WTC11 (cell line): ENCODE results near the gene SEBOX. TPM values are rescaled to one million over a fixed set of nuclear protein-coding genes. Genes with fewer than 3 reads are reported as not detected.
A peak's percentile ranks its signal among the peaks of the same experiment; 100 is the strongest.

ENCODE experiments used
- ATAC-seq: fragments of 200-7000 bp; cut with Tn5 transposase; 2 replicates; pipeline ENCODE4 v1.10.0; 2021; ENCODE audit warnings: mild to moderate bottlenecking, moderate library complexity
- CTCF ChIA-PET: fragments of 300-600 bp; sonication (Branson Sonifier 250); formaldehyde crosslinking; loops from one replicate; lab custom pipeline; 2021; ENCODE audit warnings: antibody characterized with exemption; lab: Charles Lee
- POLR2A ChIA-PET: fragments of 350-600 bp; sonication (Branson Sonifier 250); formaldehyde crosslinking; loops from one replicate; lab custom pipeline; 2021; ENCODE audit warnings: antibody characterized with exemption; lab: Charles Lee
- DNase-seq: peaks from one replicate; pipeline ENCODE4 v3.0.0; 2021; ENCODE audit warnings: low spot score
- H3K27ac Mint-ChIP-seq: 2 replicates; pipeline ENCODE4 v1.8.0; 2021; ENCODE audit warnings: mixed read lengths
- H3K27me3 Mint-ChIP-seq: 2 replicates; pipeline ENCODE4 v1.8.0; 2021; ENCODE audit warnings: low read depth, mild to moderate bottlenecking, moderate library complexity, mixed read lengths
- H3K36me3 Mint-ChIP-seq: 2 replicates; pipeline ENCODE4 v1.8.0; 2021; ENCODE audit warnings: mixed read lengths
- H3K4me1 Mint-ChIP-seq: 2 replicates; pipeline ENCODE4 v1.8.0; 2022; ENCODE audit warnings: mixed read lengths
- H3K4me3 Mint-ChIP-seq: 2 replicates; pipeline ENCODE4 v1.8.0; 2021; ENCODE audit warnings: mild to moderate bottlenecking, moderate library complexity, mixed read lengths
- H3K9me3 Mint-ChIP-seq: 2 replicates; pipeline ENCODE4 v1.8.0; 2021; ENCODE audit warnings: mixed read lengths
- CBFB ChIP-seq: sonication (generic); formaldehyde crosslinking; IDR thresholded peaks from 2 replicates; pipeline ENCODE4 v1.8.1; 2022; ENCODE audit warnings: mild to moderate bottlenecking, low read depth, missing genetic modification reagents
- JAZF1 ChIP-seq: fragments of 250-450 bp; sonication (Bioruptor Pico); IDR thresholded peaks from 2 replicates; pipeline ENCODE4 v1.9.0; 2021; ENCODE audit warnings: moderate library complexity, mild to moderate bottlenecking, inconsistent platforms
- MYBL2 ChIP-seq: sonication (generic); formaldehyde crosslinking; IDR thresholded peaks from 2 replicates; pipeline ENCODE4 v1.8.1; 2023; ENCODE audit warnings: mild to moderate bottlenecking, moderate library complexity, missing genetic modification reagents
- SMAD4 ChIP-seq: sonication (generic); formaldehyde crosslinking; IDR thresholded peaks from 2 replicates; pipeline ENCODE4 v1.8.0; 2022; ENCODE audit warnings: mild to moderate bottlenecking, missing genetic modification reagents
- ZNF396 ChIP-seq: fragments of 250-450 bp; sonication (Bioruptor Pico); IDR thresholded peaks from 2 replicates; pipeline ENCODE4 v1.8.0; 2021; ENCODE audit warnings: mild to moderate bottlenecking, moderate library complexity, borderline replicate concordance
- ZNF671 ChIP-seq: fragments of 250-450 bp; sonication (Bioruptor Pico); IDR thresholded peaks from 2 replicates; pipeline ENCODE4 v1.8.0; 2021; ENCODE audit warnings: mild to moderate bottlenecking
- total RNA-seq: library from RNA; stranded (reverse); gene quantifications from 3 replicates; pipeline ENCODE4 v1.2.3, GENCODE V29; 2021
- TF ChIP-seq, protein P1 (sequence below): sonication (generic); formaldehyde crosslinking; IDR thresholded peaks from 2 replicates; pipeline ENCODE4 v1.8.1; 2022; ENCODE audit warnings: missing genetic modification reagents, borderline replicate concordance
- TF ChIP-seq, protein P2 (sequence below): sonication (generic); formaldehyde crosslinking; IDR thresholded peaks from 2 replicates; pipeline ENCODE4 v1.8.1; 2023; ENCODE audit warnings: mild to moderate bottlenecking, missing genetic modification reagents, borderline replicate concordance
- TF ChIP-seq, protein P3 (sequence below): sonication (generic); formaldehyde crosslinking; IDR thresholded peaks from 2 replicates; pipeline ENCODE4 v1.8.1; 2023; ENCODE audit warnings: mild to moderate bottlenecking, missing genetic modification reagents, moderate library complexity
- TF ChIP-seq, protein P4 (sequence below): fragments of 250-450 bp; sonication (Bioruptor Pico); IDR thresholded peaks from 2 replicates; pipeline ENCODE4 v2.1.2; 2022; ENCODE audit warnings: mild to moderate bottlenecking, moderate library complexity

SEBOX gene
- total RNA-seq, 1 experiment from 2014 or later, result not detected

DNA sequence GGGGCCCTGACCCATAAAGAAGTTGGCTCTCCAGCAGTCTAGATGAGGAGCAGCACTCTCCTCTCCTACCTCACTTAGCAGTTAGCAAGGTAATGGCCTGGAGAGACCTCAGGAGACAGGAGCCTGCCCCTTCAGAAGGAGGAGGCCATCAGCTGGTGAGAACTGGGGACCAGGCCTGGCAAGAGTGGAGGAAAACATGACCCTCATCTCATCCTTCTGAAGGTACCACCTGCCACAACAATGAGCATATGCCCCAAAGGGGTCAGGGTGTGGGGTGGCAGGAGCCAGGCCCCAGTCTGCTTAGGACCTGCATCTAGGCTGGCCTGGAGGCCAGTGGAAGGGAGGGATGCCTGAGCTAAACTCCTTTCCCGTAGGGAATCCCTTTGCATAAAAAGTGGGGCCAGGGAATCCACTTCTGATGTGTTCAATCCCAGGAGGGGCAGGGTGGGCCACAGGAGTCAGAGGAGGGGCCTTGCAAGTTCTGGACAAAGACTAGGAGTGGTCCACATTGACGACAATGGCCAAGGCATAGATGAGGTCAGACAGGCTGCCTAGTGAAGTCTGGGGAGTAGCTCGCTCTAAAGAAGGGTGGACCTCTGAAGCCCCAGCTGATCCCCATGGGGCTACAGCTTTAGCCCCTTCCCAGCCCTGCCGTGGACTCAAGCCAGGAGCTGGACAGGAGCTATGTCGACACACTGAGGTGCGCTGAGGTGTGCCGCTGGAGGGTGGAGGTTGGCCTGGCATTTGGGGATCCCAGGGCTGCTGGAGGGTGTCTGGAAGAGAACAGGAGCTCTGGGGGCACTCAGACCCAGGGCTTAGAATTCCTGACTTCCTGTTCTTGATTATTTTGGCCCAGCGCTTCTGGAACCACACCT, 986 bp downstream of the SEBOX start (continued):
- TF ChIP-seq, protein P1, sequence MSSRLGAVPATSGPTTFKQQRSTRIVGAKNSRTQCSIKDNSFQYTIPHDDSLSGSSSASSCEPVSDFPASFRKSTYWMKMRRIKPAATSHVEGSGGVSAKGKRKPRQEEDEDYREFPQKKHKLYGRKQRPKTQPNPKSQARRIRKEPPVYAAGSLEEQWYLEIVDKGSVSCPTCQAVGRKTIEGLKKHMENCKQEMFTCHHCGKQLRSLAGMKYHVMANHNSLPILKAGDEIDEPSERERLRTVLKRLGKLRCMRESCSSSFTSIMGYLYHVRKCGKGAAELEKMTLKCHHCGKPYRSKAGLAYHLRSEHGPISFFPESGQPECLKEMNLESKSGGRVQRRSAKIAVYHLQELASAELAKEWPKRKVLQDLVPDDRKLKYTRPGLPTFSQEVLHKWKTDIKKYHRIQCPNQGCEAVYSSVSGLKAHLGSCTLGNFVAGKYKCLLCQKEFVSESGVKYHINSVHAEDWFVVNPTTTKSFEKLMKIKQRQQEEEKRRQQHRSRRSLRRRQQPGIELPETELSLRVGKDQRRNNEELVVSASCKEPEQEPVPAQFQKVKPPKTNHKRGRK, result no peak

DNA sequence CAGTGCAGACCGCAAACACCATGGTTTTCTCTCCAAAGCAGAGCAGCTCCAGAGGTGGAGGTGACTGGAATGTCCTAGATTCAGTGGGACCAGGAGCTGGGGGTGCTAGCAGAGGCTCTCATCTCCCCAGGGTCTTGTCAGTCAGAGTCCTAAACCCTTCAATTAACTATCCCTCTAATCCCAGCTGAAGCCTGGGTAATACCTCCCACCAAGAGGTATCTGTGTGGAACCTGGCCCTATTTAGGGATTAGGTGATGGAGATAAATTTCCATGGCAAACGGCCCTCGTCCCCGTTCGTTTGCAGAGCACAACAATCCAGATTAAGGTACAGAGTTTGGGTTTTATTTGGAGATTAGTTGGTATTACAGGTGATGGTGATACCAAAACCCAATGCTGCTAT, 1.8 kb downstream of the SEBOX start:
- Mint-ChIP-seq H3K36me3 (peaks cover 22% of the 10 kb centered on the region), H3K4me1 (peaks cover 3% of the 10 kb centered on the region), H3K27me3 (no peaks in the 10 kb centered on the region), H3K9me3 (no peaks in the 10 kb centered on the region), H3K27ac (no peak overlapping the region)
- ATAC-seq, result no peak
- CTCF ChIA-PET, result interaction anchor here (1.4 kb wide), 1 partner anchor 27 kb away, joined by 4 read pairs; the partner anchor contains the start of gene TNFAIP1
- no peak for DNase-seq
- POLR2A ChIA-PET, result no interaction called here
- TF ChIP-seq MYBL2 (CRISPR knock-in tag) (no peak), ZNF396 (CRISPR knock-in tag) (no peak), ZNF671 (no peak), SMAD4 (no peak)
- TF ChIP-seq, protein P2, sequence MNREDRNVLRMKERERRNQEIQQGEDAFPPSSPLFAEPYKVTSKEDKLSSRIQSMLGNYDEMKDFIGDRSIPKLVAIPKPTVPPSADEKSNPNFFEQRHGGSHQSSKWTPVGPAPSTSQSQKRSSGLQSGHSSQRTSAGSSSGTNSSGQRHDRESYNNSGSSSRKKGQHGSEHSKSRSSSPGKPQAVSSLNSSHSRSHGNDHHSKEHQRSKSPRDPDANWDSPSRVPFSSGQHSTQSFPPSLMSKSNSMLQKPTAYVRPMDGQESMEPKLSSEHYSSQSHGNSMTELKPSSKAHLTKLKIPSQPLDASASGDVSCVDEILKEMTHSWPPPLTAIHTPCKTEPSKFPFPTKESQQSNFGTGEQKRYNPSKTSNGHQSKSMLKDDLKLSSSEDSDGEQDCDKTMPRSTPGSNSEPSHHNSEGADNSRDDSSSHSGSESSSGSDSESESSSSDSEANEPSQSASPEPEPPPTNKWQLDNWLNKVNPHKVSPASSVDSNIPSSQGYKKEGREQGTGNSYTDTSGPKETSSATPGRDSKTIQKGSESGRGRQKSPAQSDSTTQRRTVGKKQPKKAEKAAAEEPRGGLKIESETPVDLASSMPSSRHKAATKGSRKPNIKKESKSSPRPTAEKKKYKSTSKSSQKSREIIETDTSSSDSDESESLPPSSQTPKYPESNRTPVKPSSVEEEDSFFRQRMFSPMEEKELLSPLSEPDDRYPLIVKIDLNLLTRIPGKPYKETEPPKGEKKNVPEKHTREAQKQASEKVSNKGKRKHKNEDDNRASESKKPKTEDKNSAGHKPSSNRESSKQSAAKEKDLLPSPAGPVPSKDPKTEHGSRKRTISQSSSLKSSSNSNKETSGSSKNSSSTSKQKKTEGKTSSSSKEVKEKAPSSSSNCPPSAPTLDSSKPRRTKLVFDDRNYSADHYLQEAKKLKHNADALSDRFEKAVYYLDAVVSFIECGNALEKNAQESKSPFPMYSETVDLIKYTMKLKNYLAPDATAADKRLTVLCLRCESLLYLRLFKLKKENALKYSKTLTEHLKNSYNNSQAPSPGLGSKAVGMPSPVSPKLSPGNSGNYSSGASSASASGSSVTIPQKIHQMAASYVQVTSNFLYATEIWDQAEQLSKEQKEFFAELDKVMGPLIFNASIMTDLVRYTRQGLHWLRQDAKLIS (CRISPR knock-in tag), result no peak
- TF ChIP-seq, protein P3, sequence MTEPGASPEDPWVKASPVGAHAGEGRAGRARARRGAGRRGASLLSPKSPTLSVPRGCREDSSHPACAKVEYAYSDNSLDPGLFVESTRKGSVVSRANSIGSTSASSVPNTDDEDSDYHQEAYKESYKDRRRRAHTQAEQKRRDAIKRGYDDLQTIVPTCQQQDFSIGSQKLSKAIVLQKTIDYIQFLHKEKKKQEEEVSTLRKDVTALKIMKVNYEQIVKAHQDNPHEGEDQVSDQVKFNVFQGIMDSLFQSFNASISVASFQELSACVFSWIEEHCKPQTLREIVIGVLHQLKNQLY (CRISPR knock-in tag), result no peak
- TF ChIP-seq, protein P4, sequence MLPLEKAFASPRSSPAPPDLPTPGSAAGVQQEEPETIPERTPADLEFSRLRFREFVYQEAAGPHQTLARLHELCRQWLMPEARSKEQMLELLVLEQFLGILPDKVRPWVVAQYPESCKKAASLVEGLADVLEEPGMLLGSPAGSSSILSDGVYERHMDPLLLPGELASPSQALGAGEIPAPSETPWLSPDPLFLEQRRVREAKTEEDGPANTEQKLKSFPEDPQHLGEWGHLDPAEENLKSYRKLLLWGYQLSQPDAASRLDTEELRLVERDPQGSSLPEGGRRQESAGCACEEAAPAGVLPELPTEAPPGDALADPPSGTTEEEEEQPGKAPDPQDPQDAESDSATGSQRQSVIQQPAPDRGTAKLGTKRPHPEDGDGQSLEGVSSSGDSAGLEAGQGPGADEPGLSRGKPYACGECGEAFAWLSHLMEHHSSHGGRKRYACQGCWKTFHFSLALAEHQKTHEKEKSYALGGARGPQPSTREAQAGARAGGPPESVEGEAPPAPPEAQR (CRISPR knock-in tag), result no peak
- TF ChIP-seq, all 79 proteins: peak for 0
- H3K4me3 Mint-ChIP-seq, result no peak overlapping the region

DNA sequence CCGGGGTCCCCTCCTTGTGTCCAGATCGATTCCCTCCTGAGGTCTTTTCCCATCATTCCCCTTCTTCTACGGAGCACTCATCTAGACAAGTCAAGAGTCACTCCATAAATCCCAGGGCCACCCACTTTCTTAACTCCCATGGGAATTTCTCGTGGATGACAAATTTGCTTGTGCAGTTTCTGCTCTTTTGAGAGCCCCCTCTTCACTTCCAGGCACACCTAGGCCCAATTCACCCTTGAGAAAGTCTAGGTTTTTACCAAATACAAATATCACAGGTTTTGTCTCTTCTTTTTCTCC, 7.2 kb downstream of the SEBOX start:
- no peak for TF ChIP-seq CBFB (CRISPR knock-in tag)
- no peak for TF ChIP-seq JAZF1 (CRISPR knock-in tag)
- ATAC-seq (peak; percentile 9), DNase-seq (no peak)
- Mint-ChIP-seq H3K36me3 (peaks cover 43% of the 10 kb centered on the region), H3K9me3 (no peaks in the 10 kb centered on the region), H3K27ac (peak overlapping the region; percentile 98), H3K4me3 (peak overlapping the region; percentile 91), H3K4me1 (peaks cover 13% of the 10 kb centered on the region), H3K27me3 (no peaks in the 10 kb centered on the region)
- ChIA-PET CTCF (interaction anchor here (0.7 to 2.5 kb wide), 7 partner anchors 8 to 68 kb away, joined by 3 to 16 read pairs (median 8); partner anchors contain the start of genes IFT20, TNFAIP1 and VTN), POLR2A (interaction anchor here (1.0 to 1.6 kb wide), 4 partner anchors 9 to 213 kb away, joined by 3 to 16 read pairs (median 8); partner anchors contain the start of genes IFT20, PIGS and TNFAIP1)
